Gastroesophageal sphincter (tissue), 3 donors: ENCODE data around the gene USF3.

Experiments used
- EP300 ChIP-seq: sonication (generic); formaldehyde crosslinking; IDR thresholded peaks from one replicate; pipeline ENCODE4 v1.6.1; 2017; ENCODE audit warnings: antibody characterized with exemption, mild to moderate bottlenecking
- POLR2A ChIP-seq, 2 donors: fragments of 450-650 bp; IDR thresholded peaks; one replicate each; pipeline ENCODE4 v1.6.1; 2017; ENCODE audit warnings: antibody characterized with exemption in 2 of 2, mild to moderate bottlenecking in 2 of 2, moderate library complexity in 1 of 2
- POLR2AphosphoS5 ChIP-seq: sonication (generic); formaldehyde crosslinking; IDR thresholded peaks from one replicate; pipeline ENCODE4 v1.6.1; 2017; ENCODE audit warnings: antibody characterized with exemption
- TF ChIP-seq, protein P1 (sequence below), 4 experiments: fragments of 200-600 bp in 2 of 4; fragments of 450-650 bp in 2 of 4; sonication (generic) in 1 of 4; IDR thresholded peaks; one replicate each; pipeline ENCODE4 v1.5.1; 2017 to 2019; ENCODE audit warnings: antibody characterized with exemption in 4 of 4, mild to moderate bottlenecking in 2 of 4, moderate library complexity in 2 of 4

GRCh38 chr3:113685124-113685523 lies 11.3 kb downstream of the USF3 start:
- TF ChIP-seq EP300 (no peak), POLR2A (IDR thresholded peaks at IDR 0.05) (no peak), POLR2AphosphoS5 (no peak)
- TF ChIP-seq, protein P1, sequence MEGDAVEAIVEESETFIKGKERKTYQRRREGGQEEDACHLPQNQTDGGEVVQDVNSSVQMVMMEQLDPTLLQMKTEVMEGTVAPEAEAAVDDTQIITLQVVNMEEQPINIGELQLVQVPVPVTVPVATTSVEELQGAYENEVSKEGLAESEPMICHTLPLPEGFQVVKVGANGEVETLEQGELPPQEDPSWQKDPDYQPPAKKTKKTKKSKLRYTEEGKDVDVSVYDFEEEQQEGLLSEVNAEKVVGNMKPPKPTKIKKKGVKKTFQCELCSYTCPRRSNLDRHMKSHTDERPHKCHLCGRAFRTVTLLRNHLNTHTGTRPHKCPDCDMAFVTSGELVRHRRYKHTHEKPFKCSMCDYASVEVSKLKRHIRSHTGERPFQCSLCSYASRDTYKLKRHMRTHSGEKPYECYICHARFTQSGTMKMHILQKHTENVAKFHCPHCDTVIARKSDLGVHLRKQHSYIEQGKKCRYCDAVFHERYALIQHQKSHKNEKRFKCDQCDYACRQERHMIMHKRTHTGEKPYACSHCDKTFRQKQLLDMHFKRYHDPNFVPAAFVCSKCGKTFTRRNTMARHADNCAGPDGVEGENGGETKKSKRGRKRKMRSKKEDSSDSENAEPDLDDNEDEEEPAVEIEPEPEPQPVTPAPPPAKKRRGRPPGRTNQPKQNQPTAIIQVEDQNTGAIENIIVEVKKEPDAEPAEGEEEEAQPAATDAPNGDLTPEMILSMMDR (IDR thresholded peaks at IDR 0.05) = no peak
